Uterus (tissue), 4 donors: ENCODE data around the gene DEAF1. TPM values are rescaled to one million over a fixed set of nuclear protein-coding genes. Genes with fewer than 3 reads are reported as not detected.

Experiments used
- DNase-seq, 2 donors: peaks; one replicate each; pipeline ENCODE4 v3.0.0-alpha.2; 2019 to 2020
- H3K27ac ChIP-seq, 2 donors: fragments of 200-600 bp; sonication (generic); 1 replicate in 1 of 2; 2 replicates in 1 of 2; pipeline ENCODE4 v1.5.1; 2016 to 2018
- H3K27me3 ChIP-seq, 2 donors: fragments of 200-600 bp; sonication (generic); one replicate each; pipeline ENCODE4 v1.5.1; 2018 to 2019; ENCODE audit warnings: control low read depth in 1 of 2
- H3K36me3 ChIP-seq, 2 donors: fragments of 200-600 bp; sonication (generic); one replicate each; pipeline ENCODE4 v1.5.1; 2019; ENCODE audit warnings: control low read depth in 1 of 2
- H3K4me1 ChIP-seq, 2 donors: fragments of 200-600 bp; sonication (generic); one replicate each; pipeline ENCODE4 v1.5.1; 2018 to 2019; ENCODE audit warnings: control low read depth in 1 of 2
- H3K4me3 ChIP-seq, 2 donors: fragments of 200-600 bp; sonication (generic); 1 replicate in 1 of 2; 2 replicates in 1 of 2; pipeline ENCODE4 v1.5.1; 2018 to 2019; ENCODE audit warnings: mild to moderate bottlenecking in 1 of 2
- H3K9me3 ChIP-seq, 2 donors: fragments of 200-600 bp; sonication (generic); one replicate each; pipeline ENCODE4 v1.5.1; 2019; ENCODE audit warnings: control low read depth in 1 of 2
- POLR2A ChIP-seq, 2 donors: fragments of 450-650 bp; IDR thresholded peaks; one replicate each; pipeline ENCODE4 v1.6.1; 2016; ENCODE audit warnings: antibody characterized with exemption in 2 of 2, mild to moderate bottlenecking in 1 of 2, moderate library complexity in 1 of 2
- intact Hi-C: fragments of 100-400 bp; cut with DNase I; formaldehyde crosslinking; loops from one replicate; pipeline ENCODE4 v1.15.1; 2023; ENCODE audit warnings: low total_unique reads
- total RNA-seq, 4 donors: library from RNA; depleted of rRNA in 3 of 4; stranded (reverse); fragments of >200 nt in 3 of 4; gene quantifications; one replicate each; pipeline versions ENCODE4 v1.1.0 to v1.2.4, GENCODE V29; 2014 to 2023
- TF ChIP-seq, protein P1 (sequence below), 4 experiments: fragments of 200-600 bp in 2 of 4; fragments of 450-650 bp in 2 of 4; sonication (generic) in 2 of 4; IDR thresholded peaks; one replicate each; pipeline ENCODE4 v1.5.1; 2016 to 2019; ENCODE audit warnings: antibody characterized with exemption in 4 of 4, mild to moderate bottlenecking in 2 of 4, moderate library complexity in 1 of 4
- donor health status: DM: yes; HTN: yes; CAD: no.

DEAF1 gene
- total RNA-seq, 4 donors from 2014 or later = 7.9 to 45.6 (median 20.4) TPM

- TF ChIP-seq, protein P1, sequence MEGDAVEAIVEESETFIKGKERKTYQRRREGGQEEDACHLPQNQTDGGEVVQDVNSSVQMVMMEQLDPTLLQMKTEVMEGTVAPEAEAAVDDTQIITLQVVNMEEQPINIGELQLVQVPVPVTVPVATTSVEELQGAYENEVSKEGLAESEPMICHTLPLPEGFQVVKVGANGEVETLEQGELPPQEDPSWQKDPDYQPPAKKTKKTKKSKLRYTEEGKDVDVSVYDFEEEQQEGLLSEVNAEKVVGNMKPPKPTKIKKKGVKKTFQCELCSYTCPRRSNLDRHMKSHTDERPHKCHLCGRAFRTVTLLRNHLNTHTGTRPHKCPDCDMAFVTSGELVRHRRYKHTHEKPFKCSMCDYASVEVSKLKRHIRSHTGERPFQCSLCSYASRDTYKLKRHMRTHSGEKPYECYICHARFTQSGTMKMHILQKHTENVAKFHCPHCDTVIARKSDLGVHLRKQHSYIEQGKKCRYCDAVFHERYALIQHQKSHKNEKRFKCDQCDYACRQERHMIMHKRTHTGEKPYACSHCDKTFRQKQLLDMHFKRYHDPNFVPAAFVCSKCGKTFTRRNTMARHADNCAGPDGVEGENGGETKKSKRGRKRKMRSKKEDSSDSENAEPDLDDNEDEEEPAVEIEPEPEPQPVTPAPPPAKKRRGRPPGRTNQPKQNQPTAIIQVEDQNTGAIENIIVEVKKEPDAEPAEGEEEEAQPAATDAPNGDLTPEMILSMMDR (IDR thresholded peaks at IDR 0.05) = no peak
- TF ChIP-seq POLR2A (IDR thresholded peaks at IDR 0.05) = no peak
- intact Hi-C loops = no loop called here
- no peaks in the 10 kb centered on the region for H3K27me3 ChIP-seq
- no peak overlapping the region for H3K4me3 ChIP-seq
- H3K9me3 ChIP-seq = no peaks in the 10 kb centered on the region
- no peak for DNase-seq
- peaks cover 0 to 4% of the 10 kb centered on the region in 2 donors for H3K4me1 ChIP-seq
- H3K36me3 ChIP-seq = no peaks in the 10 kb centered on the region
- no peak overlapping the region for H3K27ac ChIP-seq
Measured at GRCh38 chr11:611001-611996, 83.7 kb downstream of the DEAF1 start.

DNA sequence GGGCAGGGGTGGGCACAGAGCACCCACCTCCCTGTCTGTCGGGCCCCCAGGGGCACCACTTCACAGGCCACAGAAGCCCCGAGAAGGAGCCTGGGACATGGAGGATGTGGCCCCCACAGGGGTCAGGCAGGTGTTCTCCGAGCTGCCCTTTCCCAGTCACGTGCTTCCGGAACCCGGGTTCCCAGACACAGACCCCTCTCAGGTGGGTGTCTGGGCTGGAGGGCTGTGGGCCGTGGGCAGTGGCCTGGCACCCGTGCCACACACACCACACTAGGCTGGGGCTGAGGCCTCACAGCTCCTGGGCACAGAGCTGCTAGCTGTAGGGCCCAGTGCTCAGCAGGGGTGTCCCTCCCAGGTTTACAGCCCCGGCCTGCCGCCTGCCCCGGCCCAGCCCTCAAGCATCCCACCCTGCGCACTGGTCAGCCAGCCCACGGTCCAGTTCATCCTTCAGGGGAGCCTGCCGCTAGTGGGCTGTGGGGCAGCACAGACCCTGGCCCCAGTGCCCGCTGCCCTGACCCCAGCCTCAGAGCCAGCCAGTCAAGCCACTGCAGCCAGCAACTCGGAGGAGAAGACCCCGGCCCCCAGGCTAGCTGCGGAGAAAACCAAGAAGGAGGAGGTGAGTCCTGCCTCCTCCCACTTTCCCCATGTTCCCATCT lies 84.7 kb downstream of the DEAF1 start:
- H3K27me3 ChIP-seq = no peaks in the 10 kb centered on the region
- no peak for TF ChIP-seq POLR2A (IDR thresholded peaks at IDR 0.05)
- TF ChIP-seq, protein P1 (IDR thresholded peaks at IDR 0.05) = no peak
- H3K4me3 ChIP-seq = no peak overlapping the region
- H3K27ac ChIP-seq = no peak overlapping the region
- no peak for DNase-seq
- no peaks in the 10 kb centered on the region for H3K36me3 ChIP-seq
- intact Hi-C loops = no loop called here
- peaks cover 0 to 4% of the 10 kb centered on the region in 2 donors for H3K4me1 ChIP-seq
- H3K9me3 ChIP-seq = no peaks in the 10 kb centered on the region

GRCh38 chr11:609341-609811 lies 85.6 kb downstream of the DEAF1 start:
- peaks cover 0 to 4% of the 10 kb centered on the region in 2 donors for H3K4me1 ChIP-seq
- no peak overlapping the region for H3K4me3 ChIP-seq
- TF ChIP-seq POLR2A (IDR thresholded peaks at IDR 0.05) = no peak
- TF ChIP-seq, protein P1 (IDR thresholded peaks at IDR 0.05) = no peak
- no peak overlapping the region for H3K27ac ChIP-seq
- H3K9me3 ChIP-seq = no peaks in the 10 kb centered on the region
- no peaks in the 10 kb centered on the region for H3K27me3 ChIP-seq
- H3K36me3 ChIP-seq = no peaks in the 10 kb centered on the region
- DNase-seq = no peak
- intact Hi-C loops = no loop called here

- intact Hi-C loops = no loop called here
- no peak for TF ChIP-seq POLR2A (IDR thresholded peaks at IDR 0.05)
- TF ChIP-seq, protein P1 (IDR thresholded peaks at IDR 0.05) = no peak
- DNase-seq = no peak
- no peaks in the 10 kb centered on the region for H3K36me3 ChIP-seq
- no peaks in the 10 kb centered on the region for H3K27me3 ChIP-seq
- peaks cover 0 to 4% of the 10 kb centered on the region in 2 donors for H3K4me1 ChIP-seq
- no peak overlapping the region for H3K27ac ChIP-seq
- no peaks in the 10 kb centered on the region for H3K9me3 ChIP-seq
- no peak overlapping the region for H3K4me3 ChIP-seq
Measured at GRCh38 chr11:608791-609251, 86.2 kb downstream of the DEAF1 start.
